Mucosa of gallbladder (tissue), 1 donor: ENCODE results near the gene LAYN. TPM values are rescaled to one million over a fixed set of nuclear protein-coding genes. Genes with fewer than 3 reads are reported as not detected.

Source experiments
- DNase-seq: peaks from one replicate; pipeline ENCODE4 v3.0.0-alpha.2; 2020; ENCODE audit warnings: low spot score
- total RNA-seq: library from RNA; stranded (reverse); gene quantifications from one replicate; pipeline ENCODE4 v1.2.1, GENCODE V29; 2021
- donor health status: DM: no; HTN: no; CAD: no.

The LAYN gene
- total RNA-seq, 1 donor from 2014 or later = 20.5 TPM

DNA sequence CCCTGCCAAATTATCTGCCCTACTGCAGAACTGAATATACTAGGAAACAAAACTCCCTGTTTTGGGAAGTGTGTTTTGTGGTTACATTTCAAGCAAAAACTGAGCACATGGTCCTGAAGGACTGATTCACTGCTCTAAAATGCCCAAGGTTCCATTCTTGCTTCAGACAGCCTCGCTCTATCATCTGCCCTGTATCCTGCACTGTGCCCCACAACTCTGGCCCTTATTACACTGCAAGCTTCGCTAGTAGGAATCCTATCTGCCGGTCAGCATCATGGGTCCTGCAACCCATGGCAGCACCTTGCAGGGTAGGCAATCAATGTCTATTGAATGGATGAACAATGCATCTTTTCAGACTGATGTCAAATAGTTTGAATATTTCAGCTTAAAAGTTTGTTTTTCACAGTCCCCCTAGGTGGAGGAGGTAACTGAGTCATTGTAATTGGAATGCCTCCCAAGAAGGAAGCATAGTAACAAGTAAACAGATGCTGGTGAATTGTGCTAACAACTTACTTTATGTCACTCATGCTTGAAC is 21.3 kb downstream of the LAYN start:
- DNase-seq = no peak

DNA sequence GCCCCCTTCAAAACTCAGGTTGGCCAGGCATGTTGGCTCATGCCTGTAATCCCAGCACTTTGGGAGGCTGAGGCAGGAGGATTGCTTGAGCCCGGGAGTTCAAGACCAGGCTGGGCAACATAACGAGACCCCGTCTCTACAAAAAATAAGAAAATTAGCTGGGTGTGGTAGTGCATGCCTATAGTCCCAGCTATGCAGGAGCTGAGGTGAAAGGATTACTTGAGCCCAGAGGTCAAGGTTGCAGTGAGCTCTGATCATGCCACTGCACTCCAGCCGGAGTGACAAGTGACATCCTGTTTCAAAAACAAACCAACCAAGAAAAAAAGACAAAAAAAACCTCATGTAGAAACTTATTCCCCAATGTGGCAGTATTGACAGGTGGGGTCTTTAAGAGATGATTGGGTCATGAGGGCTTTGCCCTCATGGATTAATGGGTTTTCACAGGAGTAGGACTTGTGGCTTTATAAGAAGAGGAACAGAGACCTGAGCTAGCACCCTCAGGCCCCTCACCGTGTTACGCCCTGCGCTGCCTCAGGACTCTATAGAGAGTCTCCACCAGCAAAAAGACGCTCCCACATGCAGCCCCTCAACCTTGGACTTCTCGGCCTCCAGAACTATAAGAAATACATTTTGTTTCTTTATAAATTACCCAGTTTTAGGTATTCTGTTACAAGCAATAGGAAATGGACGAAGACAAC is 22.3 kb downstream of the LAYN start:
- DNase-seq = no peak

DNA sequence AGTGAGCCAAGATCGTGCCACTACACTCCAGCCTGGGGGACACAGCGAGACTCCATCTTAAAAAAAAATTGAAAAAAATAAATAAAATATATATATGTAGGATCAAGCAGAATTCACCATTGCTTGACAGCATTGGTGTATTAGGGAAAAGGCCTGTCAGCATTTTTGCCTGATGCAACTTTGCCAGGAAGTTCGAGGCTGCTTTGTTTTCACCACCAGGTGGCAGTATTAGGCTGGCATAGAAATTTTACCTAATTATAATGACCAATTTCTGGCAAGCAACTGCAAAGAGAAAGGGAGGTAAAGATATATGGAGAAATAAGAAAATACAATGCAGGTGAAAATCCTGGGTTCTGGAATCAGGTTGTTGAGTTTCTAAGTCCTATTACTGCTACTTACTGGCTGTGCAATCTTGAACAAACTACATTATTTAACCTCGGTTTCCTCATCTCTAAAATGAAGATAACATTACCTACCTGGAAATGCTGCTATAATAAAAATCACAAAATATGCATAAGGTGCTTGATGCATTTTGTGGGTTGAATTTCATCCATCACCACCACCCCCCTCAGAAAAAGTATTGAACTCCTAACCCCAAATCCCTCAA is 24.7 kb downstream of the LAYN start:
- DNase-seq = peak; percentile 76

DNA sequence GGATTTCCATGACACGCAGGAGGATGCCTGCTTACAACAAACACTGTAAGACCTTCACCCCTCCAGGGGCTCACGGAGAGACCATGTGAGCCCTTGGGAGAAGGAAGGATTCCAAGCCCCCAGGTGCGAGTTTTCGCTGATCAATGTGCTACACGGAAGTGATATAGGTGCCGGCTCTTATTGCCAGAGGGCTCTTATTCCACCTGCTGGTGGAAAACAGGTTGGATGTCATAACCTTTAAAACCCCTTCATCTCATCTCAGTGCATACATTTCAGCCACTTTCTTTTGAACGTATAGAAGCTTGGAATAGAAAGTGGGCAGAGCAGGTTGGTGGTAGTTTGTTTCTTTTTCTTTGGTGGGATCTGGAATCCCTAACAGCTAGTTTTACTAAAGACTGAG is 25.8 kb downstream of the LAYN start:
- no peak for DNase-seq

DNA sequence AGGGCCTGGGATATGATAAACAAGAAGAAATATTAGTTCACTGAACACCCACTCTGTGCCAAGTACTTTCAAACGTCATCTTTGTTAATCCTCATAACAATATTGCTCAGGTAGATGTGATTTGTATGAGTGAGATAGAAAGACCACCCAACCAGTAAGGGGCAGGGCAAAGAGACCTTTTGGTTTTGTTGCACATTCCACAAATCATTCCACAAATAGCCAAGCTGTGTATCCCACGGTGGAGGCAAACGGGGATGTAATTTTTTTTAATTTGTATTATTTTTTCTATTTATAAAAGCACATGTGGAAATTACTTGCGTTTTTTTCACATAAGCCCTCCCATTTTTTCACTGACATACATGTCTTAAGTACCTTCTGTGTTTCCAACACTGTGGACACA is 29.0 kb downstream of the LAYN start:
- DNase-seq = no peak

DNA sequence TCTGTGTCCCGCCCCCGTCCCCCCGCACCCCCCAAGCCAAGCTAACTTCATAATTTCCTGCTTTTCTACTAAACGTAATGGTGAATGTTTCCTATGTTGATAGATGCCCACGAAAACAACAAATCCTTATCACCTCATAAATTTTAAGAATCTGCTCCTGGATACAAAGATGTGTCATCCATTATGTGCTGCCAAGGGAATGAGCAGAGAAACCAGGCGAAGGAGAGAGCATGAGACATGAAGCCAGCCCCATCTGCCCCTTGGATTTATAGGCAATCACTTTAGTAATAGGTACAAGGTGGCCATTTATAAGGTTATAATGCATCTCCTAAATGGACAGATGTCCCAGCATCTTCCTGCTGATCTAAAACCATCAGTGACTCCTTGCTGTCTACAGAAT is 30.3 kb downstream of the LAYN start:
- DNase-seq = no peak

DNA sequence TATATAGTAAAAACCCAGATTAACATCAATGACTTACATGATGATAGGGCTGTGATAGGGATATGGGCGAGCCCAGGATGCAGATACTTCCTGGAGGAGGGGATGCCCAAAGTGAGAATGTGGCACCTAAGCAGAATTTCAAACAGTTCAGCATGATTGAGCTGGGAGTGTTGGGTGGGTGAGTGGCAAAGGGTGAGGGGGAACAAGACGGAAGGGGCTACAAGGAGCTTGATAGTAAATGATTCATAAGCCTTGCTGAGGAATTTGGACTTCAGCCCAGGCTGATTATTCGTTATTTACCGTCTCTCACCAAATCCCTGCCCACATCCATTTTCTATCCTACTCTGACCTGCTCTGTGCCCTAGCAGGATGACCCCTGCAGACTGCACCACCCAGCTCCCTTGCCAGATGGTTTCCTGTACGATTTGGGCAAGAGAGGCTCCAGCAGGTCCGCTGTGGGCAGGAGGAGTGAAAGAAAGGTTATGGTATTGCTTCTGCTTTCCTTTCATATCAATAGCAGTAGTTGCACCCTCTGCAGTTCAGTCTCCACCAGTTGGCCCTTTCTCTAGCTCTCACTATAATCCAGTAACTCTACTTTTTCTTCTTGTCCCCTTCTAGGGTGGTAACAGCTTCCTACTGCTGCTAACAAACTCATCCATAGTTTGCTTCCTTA is 31.4 kb downstream of the LAYN start:
- DNase-seq = no peak

DNA sequence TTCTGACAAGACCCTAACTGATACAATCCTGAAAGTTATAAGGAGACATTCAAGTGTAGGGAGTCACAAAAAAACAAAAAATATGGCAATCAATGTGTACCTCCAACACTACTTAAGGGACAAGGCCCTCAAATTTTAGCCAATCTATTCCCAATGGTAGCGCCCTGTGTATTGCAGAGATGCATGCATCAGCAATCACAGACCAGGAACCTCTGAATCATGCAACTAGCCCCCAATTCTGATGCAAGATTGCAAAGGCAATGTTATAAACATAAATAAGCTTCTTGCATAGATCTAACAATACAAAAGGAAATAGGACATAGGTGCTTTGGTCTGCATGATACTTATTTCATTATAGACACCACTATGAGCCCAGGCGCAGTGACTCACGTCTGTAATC is 32.1 kb downstream of the LAYN start:
- DNase-seq = no peak

DNA sequence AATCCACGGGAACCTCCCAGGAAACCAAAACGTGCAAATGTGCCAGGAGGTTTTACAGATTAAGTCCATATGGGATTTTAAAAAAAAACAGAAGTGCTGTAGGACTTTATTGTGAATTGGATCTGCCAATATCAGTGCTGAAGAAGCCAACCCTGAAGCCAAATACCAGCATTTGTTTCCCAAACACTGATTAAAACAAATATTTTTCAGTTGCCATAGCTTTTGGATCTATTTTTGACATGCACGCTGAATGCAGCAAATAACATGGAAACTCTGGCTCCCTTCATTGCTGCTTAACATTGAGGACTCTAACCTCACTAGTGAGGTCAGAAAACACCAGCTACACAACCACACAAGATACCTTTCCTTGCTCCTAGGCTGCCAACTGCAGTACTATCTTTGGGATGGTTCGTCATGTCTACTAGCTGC is 33.3 kb downstream of the LAYN start:
- no peak for DNase-seq

DNA sequence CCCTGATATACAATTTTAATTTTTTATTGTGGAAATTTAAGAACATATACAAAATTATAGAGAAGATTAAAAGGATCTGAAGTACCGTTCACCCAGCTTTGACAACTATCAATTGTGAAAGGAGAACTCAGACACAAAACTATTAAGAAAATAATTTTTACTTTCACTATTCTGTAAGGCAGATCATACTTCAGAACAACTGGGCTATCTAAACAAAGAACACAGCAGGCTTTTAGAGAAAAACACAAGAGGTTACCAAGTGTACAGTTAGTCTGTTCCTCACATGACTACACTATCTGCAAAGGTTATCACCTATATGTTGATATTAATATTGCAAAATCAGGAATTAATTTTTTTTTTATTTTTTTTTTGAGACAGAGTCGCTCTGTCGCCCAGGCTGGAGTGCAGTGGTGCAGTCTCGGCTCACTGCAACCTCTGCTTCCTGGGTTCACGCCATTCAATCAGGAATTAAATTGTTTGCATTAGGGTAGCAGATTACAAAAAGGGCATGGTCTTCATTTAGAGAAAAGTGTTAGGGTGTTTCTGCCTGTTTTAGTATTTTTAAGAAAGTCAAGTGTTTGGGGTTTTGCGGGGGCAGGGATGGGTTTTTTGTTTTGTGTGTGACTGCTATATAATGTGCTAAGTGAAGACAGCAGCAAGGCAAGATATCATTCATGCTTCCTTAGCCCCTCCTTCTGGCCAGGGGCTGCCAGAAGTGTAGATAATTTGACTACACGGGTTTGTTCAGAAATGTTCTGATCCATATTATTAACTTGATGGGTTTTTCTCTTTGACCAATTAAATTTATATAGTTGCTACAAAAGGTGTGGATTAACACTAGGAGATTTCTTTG is 34.1 kb downstream of the LAYN start:
- no peak for DNase-seq

DNA sequence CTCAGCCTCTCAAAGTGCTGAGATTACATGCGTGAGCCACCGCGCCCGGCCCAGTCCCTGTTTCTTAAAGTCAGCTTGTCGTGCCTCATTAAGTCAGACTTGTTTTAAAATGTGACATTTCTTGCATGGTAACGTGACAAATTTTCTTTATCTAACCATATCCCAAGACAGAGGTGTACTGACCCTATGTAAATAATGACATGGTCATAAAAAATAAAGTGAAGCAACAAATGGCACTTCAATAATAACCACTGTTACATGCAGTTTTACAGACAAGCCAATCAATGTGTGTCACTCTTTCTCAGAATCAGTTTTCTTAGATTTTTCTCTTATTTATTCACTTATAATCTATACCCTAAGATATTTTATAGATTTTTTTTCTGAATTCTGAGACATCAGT is 35.2 kb downstream of the LAYN start:
- DNase-seq = no peak

DNA sequence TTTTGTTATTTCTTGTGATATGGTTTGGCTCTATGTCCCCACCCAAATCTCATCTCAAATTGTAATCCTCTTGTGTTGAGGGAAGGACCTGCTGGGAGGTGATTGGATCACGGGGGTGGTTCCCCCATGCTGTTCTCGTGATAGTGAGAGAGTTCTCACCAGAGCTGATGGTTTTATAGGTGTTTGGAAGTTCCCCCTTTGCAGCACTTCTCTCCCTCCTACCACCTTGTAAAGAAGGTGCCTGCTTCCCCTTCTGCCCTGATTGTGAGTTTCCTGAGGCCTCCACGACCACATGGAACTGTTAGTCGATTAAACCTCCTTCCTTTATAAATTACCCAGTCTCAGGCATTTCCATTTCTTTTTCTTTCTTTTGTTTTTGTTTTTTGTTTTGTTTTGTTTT is 37.3 kb downstream of the LAYN start:
- DNase-seq = no peak

DNA sequence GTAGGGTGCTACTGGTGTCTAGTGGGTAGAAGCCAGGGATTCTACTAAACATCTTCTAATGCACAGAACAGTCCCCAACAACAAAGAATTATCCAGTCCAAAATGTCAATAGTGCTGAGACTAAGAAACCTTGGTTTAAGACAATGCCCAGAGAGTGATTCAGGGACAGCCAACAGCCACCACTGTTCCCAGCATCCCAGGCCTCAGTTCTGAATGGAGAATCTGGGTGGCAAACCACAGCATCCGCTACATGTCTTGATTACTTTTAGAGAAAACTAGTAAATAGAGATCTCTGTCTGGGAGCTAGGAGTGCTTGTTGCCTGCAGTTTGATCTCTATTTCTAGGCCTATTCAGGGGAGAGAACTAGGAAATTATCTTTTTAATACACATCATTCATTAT is 40.8 kb downstream of the LAYN start:
- no peak for DNase-seq

DNA sequence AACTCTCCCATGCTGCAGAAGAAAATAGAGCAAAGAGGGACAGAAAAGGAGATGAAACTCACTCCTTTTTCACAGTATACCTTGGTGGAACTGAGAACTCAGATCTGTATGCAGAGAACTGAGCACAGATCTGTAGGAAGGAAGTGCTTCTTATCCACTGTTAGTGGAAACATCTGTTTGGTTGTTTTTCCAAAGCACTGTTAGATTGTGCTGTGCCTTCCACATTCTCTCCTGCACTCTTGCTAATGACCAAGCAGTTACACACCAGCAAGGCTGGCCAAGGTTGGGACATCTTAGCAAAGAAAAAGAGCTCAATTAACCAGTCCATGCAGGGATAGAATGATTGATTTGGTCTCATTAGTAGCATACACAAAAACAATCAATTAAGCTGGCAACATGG is 41.6 kb downstream of the LAYN start:
- DNase-seq = no peak

DNA sequence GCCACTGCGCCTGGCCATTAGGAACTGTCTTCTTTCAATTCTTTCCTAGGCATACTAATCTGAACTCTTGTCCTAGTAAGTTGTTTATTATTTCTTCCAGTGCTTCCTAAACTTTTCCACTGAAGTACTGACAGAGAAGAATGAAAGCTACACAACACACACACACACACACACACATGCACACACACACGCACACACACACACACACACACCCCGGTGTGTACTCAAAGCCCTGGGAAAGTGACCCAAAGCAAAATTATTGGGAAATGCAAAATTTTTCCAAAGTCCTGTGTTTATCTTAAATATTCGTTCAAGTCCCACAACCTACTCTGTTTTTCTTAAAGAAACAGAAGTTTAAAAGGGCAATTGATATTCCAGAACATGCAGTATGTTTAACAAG is 42.4 kb downstream of the LAYN start:
- DNase-seq = no peak

DNA sequence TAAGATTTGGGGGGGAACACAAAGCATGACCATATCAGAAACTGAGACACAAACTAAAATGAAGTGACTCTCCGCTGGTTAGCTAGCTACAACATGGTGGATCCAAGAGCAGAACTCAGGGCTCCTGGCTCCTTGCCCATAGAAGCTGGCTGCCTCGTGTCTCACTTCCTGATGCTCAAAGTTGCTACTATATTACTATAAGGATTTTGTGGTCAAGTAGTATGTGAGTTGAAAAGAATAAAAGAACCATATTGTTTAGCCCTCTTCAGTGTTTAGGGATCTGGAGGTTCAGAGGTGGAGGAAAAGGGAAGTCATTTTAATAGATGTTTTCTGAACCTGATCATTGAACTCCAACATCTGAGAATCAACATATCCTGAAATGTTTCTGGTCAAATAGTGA is 44.9 kb downstream of the LAYN start:
- DNase-seq = no peak

DNA sequence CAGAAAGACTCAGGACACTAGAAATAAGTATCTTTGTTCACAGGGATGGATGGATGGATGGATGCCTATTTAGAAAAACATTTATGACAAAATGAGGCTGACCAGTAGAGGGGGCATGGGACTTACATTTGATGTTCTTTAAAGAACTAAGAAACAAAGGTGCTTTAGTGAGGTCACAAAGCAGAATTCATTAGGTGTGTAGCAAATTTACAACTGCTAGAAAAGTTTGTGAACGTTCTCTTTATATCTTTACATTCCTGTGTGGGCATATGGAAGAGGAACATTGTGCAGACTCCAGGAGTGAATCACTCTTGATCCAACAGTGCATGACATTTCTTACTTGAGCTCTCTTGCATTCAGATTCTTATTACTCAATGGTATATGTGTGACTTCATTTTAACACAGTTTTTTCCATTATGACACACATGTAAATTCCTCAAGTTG is 45.9 kb downstream of the LAYN start:
- peak; percentile 42 for DNase-seq

DNA sequence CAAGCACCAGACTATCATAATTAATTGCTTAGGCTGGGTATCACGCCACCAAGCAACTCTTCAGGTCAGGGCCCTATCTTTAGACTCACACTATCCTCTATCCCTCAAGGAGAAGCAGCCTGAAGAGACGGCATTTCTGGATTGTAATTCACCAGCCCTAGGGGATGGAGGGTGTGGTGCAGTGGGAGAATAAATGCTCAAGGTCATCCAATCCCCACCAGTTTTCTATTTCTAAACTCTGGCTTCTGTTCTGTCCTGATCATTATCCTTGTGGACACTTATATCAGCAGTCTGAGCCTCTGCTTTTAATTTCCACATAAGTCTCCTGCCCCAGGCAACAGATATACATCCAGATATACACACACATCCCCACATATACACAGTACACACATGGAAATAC is 48.6 kb downstream of the LAYN start:
- DNase-seq = no peak

DNA sequence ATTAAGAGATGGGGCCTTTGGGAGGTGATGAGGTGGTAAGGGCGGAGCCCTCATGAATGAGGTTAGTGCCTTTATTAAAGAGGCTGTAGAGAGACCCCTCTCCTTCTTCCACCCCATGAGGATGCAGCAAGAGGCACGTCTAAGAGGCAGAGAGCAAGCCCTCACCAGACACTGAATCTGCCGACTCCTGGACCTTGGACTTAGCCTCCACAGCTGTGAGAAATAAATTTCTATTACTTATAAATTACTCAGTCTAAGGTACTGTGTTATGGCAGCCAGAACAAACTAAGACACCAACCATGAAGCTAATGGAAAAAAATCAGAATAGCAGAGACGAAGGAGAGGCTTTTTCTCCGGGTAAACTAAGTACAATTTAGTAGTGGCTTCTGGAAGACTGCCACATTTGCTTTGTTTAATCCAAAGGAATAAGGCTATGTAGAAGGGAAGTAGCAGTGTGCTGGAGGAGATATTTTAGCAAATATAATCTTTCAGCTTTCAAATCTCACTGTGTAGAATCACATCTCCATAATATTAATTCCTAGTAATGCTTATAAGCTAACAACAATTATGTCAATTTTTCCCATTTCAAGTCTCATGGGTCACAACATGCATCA is 49.5 kb downstream of the LAYN start:
- DNase-seq = no peak

DNA sequence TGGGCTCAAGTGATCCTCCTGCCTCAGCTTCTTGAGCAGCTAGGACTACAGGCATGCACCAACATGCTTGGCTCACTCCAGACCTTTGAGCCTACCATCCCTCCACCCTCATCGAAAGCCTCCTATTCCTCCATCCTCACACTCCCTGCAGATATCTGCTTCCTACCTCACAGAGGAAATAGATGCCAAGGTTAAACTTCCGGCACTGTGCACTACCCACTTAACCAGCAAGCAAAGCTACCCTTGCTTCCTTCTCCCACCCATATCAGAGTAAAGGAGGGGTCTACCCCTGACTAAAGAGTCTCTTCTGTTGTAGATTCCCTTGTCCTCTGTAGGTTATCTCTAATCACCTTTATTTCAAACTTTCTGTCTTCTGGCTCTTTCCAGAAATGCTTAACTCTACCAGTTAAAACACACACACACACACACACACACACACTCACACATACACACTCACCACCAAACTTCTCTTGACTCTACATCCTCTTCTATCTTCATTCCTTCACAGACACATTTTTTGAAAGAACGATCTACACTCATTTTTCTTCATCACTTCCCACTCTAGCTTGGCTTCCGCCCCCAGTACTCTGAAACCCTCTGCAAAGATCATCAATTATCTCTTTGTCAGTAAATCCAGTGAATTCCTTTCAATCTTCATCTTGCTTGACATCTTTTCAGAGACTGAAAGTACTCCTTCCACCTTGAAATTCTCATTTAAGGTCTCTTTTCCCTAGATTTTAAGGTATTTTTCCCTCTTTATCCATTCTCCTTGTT is 50.9 kb downstream of the LAYN start:
- no peak for DNase-seq

DNA sequence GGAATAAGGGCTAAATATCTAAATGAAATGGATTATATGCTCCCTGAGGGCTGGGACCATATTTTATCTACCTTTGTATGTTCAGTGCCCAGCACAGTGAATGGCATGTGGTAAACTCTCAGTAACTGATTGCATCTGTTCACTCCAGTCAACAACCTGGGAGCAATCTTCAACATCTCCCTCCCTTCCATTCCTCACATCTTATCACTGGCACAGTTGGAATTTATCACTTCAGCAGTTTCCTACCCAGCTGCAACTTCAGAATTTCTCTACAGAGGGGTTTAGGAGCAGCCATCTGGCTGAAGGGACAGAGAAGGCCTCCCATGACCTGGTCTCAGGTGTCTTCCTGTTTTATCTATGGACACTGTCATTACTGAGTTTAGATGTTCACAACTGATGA is 52.0 kb downstream of the LAYN start:
- no peak for DNase-seq
